Endodermal cell (in vitro differentiated cells): ENCODE data around the gene EPS8L2. TPM values are rescaled to one million over a fixed set of nuclear protein-coding genes. Genes with fewer than 3 reads are reported as not detected.
A peak's percentile ranks its signal among the peaks of the same experiment; 100 is the strongest.

ENCODE experiments used
- DNase-seq: peaks from one replicate; pipeline ENCODE4 v3.0.0-alpha.2; 2017
- H3K27ac ChIP-seq: 2 replicates; pipeline ENCODE4 v1.5.1; 2013; ENCODE audit warnings: mild to moderate bottlenecking, low read depth, low read length, moderate library complexity
- H3K27me3 ChIP-seq: 2 replicates; pipeline ENCODE4 v1.6.1; 2013; ENCODE audit warnings: mild to moderate bottlenecking, low read length, moderate library complexity; ENCODE audit not compliant: insufficient read depth, control insufficient read depth, poor library complexity, severe bottlenecking
- H3K36me3 ChIP-seq: 2 replicates; pipeline ENCODE4 v1.7.0; 2013; ENCODE audit warnings: mild to moderate bottlenecking, low read length, moderate library complexity; ENCODE audit not compliant: control insufficient read depth, insufficient read depth
- H3K4me1 ChIP-seq: one replicate; pipeline ENCODE4 v1.7.0; 2013; ENCODE audit warnings: low read length; ENCODE audit not compliant: control insufficient read depth, insufficient read depth
- H3K4me3 ChIP-seq: 2 replicates; pipeline ENCODE4 v1.5.1; 2013; ENCODE audit warnings: mild to moderate bottlenecking, low read length, moderate library complexity
- H3K9ac ChIP-seq: 2 replicates; pipeline ENCODE4 v1.6.1; 2013; ENCODE audit warnings: mild to moderate bottlenecking, low read length, moderate library complexity; ENCODE audit not compliant: poor library complexity, severe bottlenecking; ENCODE audit errors: extremely low read depth
- H3K9me3 ChIP-seq: 2 replicates; pipeline ENCODE4 v1.6.1; 2013; ENCODE audit warnings: mild to moderate bottlenecking, low read length, moderate library complexity; ENCODE audit not compliant: control insufficient read depth
- H3K27ac Mint-ChIP-seq: 2 replicates; pipeline ENCODE4 v1.8.0; 2020; ENCODE audit warnings: mixed read lengths
- H3K27me3 Mint-ChIP-seq: 2 replicates; pipeline ENCODE4 v1.8.0; 2021; ENCODE audit warnings: mild to moderate bottlenecking, mixed read lengths; ENCODE audit not compliant: insufficient read depth
- H3K36me3 Mint-ChIP-seq: 2 replicates; pipeline ENCODE4 v1.8.0; 2020; ENCODE audit warnings: low read depth, mixed read lengths
- H3K4me1 Mint-ChIP-seq: 2 replicates; pipeline ENCODE4 v1.8.0; 2020; ENCODE audit warnings: mixed read lengths
- H3K4me3 Mint-ChIP-seq: 2 replicates; pipeline ENCODE4 v1.8.0; 2020; ENCODE audit warnings: mild to moderate bottlenecking, moderate library complexity, mixed read lengths
- H3K9me3 Mint-ChIP-seq: 2 replicates; pipeline ENCODE4 v1.8.0; 2020; ENCODE audit warnings: mild to moderate bottlenecking, mixed read lengths
- WGBS, 2 experiments: methylation state at CpG; one replicate each; pipeline versions ENCODE4 v1.1.5 to v1.1.7; 2013; ENCODE audit warnings: missing lambda C conversion rate in 2 of 2, mixed read lengths in 1 of 2; ENCODE audit not compliant: insufficient coverage in 1 of 2, insufficient read length in 1 of 2; 5-methylcytosine and 5-hydroxymethylcytosine counted together
- total RNA-seq, 2 donors: library from RNA; stranded (reverse); fragmentation: NEBNext Ultra II Directional in 1 of 2; extraction: Animal tissue kit (Norgen Biotek cat#: 25700) in 1 of 2; gene quantifications; 2 replicates in 1 of 2; 3 replicates in 1 of 2; pipeline ENCODE4 v1.2.1, GENCODE V29; 2021
- TF ChIP-seq, protein P1 (sequence below): fragments of 200-600 bp; sonication (generic); conservative IDR thresholded peaks from 2 replicates; pipeline ENCODE4 v1.5.0; 2021; ENCODE audit warnings: antibody characterized with exemption, mild to moderate bottlenecking

Gene EPS8L2
- total RNA-seq, 2 donors from 2014 or later, result 26.2 to 28.0 TPM

DNA sequence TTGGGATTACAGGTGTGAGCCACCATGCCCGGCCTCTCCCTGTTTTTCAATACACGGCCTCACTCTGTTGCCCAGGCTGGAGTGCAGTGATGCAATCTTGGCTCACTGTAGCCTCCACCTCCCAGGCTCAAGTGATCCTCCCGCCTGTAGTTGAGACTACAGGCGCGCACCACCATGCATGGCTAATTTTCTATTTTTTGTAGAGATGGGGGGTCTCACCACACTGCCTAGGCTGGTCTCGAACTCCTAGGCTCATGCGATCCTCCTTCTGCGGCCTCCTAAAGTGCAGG is 59.7 kb downstream of the EPS8L2 start:
- H3K36me3 ChIP-seq, result peaks cover 54% of the 10 kb centered on the region
- H3K27me3 Mint-ChIP-seq, result no peaks in the 10 kb centered on the region
- TF ChIP-seq, protein P1, sequence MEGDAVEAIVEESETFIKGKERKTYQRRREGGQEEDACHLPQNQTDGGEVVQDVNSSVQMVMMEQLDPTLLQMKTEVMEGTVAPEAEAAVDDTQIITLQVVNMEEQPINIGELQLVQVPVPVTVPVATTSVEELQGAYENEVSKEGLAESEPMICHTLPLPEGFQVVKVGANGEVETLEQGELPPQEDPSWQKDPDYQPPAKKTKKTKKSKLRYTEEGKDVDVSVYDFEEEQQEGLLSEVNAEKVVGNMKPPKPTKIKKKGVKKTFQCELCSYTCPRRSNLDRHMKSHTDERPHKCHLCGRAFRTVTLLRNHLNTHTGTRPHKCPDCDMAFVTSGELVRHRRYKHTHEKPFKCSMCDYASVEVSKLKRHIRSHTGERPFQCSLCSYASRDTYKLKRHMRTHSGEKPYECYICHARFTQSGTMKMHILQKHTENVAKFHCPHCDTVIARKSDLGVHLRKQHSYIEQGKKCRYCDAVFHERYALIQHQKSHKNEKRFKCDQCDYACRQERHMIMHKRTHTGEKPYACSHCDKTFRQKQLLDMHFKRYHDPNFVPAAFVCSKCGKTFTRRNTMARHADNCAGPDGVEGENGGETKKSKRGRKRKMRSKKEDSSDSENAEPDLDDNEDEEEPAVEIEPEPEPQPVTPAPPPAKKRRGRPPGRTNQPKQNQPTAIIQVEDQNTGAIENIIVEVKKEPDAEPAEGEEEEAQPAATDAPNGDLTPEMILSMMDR, result no peak
- no peaks in the 10 kb centered on the region for H3K4me1 Mint-ChIP-seq
- no peaks in the 10 kb centered on the region for H3K4me1 ChIP-seq
- H3K4me3 ChIP-seq, result no peak overlapping the region
- no peaks in the 10 kb centered on the region for H3K9me3 ChIP-seq
- DNase-seq, result no peak
- H3K27ac ChIP-seq, result no peak overlapping the region
- H3K4me3 Mint-ChIP-seq, result no peak overlapping the region
- H3K36me3 Mint-ChIP-seq, result peaks cover 60% of the 10 kb centered on the region
- 82 to 92% methylated on average over 6 to 8 of the region's 8 CpGs for WGBS, 2 experiments
- peak overlapping the region; percentile 64 for H3K27ac Mint-ChIP-seq
- H3K9ac ChIP-seq, result no peak overlapping the region
- H3K9me3 Mint-ChIP-seq, result no peaks in the 10 kb centered on the region
- no peaks in the 10 kb centered on the region for H3K27me3 ChIP-seq

DNA sequence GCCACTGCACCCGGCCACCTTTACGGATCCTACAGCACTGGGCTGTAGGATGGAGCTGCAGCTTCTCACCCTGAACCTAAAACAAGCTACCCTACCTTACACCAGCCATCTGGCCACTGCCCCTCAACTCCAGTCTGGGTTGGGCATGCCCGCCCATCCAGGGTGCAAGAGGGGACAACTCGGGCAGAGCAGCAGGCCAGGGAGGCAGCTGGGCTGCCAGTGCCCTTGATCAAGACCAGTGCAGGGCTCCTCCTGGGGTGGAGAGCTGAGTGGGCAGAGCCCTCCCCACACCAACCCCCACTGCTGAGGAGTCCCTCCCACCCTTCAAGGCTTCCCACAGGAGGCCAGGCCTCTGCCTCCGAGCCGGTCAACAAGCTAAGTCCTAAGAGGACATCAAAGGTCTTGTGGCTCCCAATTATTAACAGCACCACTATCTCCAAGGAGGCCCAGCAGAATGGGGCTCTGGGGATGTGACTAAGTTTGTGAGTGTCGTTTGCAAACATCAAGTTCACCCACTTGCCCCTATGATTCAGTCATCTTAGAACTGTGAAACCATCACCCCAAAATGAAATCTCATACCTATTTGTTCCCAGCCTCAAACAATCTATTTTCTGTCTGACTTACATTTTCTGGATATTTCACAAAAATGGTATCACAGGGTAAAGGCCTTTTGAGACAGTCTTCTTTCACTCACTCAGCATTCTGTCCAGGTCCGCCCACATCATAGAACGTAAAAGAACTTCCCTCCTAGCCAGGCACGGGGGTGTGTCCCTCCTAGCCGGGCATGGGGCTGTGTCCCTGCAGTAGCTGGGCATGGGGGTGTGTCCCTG is 60.3 kb downstream of the EPS8L2 start:
- Mint-ChIP-seq H3K27me3 (no peaks in the 10 kb centered on the region), H3K36me3 (peaks cover 60% of the 10 kb centered on the region), H3K4me3 (no peak overlapping the region), H3K27ac (no peak overlapping the region), H3K9me3 (no peaks in the 10 kb centered on the region), H3K4me1 (no peaks in the 10 kb centered on the region)
- no peak overlapping the region for H3K27ac ChIP-seq
- H3K27me3 ChIP-seq, result no peaks in the 10 kb centered on the region
- H3K4me3 ChIP-seq, result no peak overlapping the region
- no peak overlapping the region for H3K9ac ChIP-seq
- TF ChIP-seq, protein P1, result no peak
- DNase-seq, result no peak
- H3K9me3 ChIP-seq, result no peaks in the 10 kb centered on the region
- no peaks in the 10 kb centered on the region for H3K4me1 ChIP-seq
- peaks cover 52% of the 10 kb centered on the region for H3K36me3 ChIP-seq
- 94 to 100% methylated on average over 5 to 11 of the region's 11 CpGs for WGBS, 2 experiments

DNA sequence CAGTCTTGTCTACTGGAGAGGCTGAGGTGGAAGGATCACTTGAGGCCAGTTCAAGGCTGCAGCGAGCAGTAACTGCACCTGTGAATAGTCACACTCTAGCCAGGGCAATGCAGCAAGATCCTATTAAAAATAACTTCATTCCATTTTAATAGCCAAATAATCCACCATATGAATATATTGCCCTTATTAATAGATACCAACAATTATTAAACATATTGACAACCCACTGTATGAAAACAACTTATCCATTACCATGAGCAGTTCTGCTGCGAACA is 60.8 kb downstream of the EPS8L2 start:
- DNase-seq, result no peak
- peaks cover 55% of the 10 kb centered on the region for H3K36me3 Mint-ChIP-seq
- Histone ChIP-seq H3K36me3 (peaks cover 53% of the 10 kb centered on the region), H3K9me3 (no peaks in the 10 kb centered on the region), H3K27me3 (no peaks in the 10 kb centered on the region), H3K27ac (no peak overlapping the region), H3K4me1 (no peaks in the 10 kb centered on the region), H3K9ac (no peak overlapping the region), H3K4me3 (no peak overlapping the region)
- no peak overlapping the region for H3K27ac Mint-ChIP-seq
- TF ChIP-seq, protein P1, result no peak
- WGBS, 2 experiments, result 93 to 100% methylated on average over 2 of the region's 2 CpGs
- no peaks in the 10 kb centered on the region for H3K9me3 Mint-ChIP-seq
- no peaks in the 10 kb centered on the region for H3K4me1 Mint-ChIP-seq
- no peak overlapping the region for H3K4me3 Mint-ChIP-seq
- no peaks in the 10 kb centered on the region for H3K27me3 Mint-ChIP-seq
